ENCODE data around the gene CALHM4.

DNA sequence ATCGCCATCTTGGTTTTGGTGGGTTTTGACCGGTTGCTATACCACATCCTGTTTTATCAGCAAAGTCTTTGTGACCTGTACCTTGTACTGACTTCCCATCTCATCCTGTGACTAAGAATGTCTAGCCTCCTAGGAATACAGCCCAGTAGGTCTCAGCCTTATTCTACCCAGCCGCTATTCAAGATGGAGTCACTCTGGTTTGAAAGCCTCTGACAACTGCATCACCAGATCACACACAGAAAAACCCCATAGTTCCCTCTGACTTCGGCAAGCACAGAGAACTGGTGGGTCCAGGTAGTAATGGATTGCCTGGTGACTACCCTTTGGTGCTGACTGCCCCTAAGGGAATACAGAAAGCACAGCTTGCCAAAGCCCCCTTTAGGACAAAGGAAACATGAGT lies 52.4 kb downstream of the CALHM4 start:
- TF ChIP-seq NFYB (CRISPR knock-in tag; IDR thresholded peaks at IDR 0.05) (no peak), NKX3-1 (CRISPR knock-in tag; IDR thresholded peaks at IDR 0.05) (no peak), MTA1 (CRISPR knock-in tag; IDR thresholded peaks at IDR 0.05; ENCODE audit: borderline replicate concordance) (no peak), POLR2AphosphoS2 (IDR thresholded peaks at IDR 0.05; ENCODE audit: low read depth, low read length) (no peak), ZNF556 (CRISPR knock-in tag; IDR thresholded peaks at IDR 0.05; ENCODE audit: borderline replicate concordance) (no peak), NR3C1 (CRISPR knock-in tag; IDR thresholded peaks at IDR 0.05) (no peak), ZNF205 (CRISPR knock-in tag; IDR thresholded peaks at IDR 0.05) (no peak), MAFK (conservative IDR thresholded peaks at IDR 0.05 in 1 of 2, IDR thresholded peaks at IDR 0.05 in 1 of 2; ENCODE audit: low read length in 2 of 2) (no peak)
- TF ChIP-seq, protein P1, sequence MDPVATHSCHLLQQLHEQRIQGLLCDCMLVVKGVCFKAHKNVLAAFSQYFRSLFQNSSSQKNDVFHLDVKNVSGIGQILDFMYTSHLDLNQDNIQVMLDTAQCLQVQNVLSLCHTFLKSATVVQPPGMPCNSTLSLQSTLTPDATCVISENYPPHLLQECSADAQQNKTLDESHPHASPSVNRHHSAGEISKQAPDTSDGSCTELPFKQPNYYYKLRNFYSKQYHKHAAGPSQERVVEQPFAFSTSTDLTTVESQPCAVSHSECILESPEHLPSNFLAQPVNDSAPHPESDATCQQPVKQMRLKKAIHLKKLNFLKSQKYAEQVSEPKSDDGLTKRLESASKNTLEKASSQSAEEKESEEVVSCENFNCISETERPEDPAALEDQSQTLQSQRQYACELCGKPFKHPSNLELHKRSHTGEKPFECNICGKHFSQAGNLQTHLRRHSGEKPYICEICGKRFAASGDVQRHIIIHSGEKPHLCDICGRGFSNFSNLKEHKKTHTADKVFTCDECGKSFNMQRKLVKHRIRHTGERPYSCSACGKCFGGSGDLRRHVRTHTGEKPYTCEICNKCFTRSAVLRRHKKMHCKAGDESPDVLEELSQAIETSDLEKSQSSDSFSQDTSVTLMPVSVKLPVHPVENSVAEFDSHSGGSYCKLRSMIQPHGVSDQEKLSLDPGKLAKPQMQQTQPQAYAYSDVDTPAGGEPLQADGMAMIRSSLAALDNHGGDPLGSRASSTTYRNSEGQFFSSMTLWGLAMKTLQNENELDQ (CRISPR knock-in tag; IDR thresholded peaks at IDR 0.05; ENCODE audit: borderline replicate concordance): no peak
- TF ChIP-seq, protein P2, sequence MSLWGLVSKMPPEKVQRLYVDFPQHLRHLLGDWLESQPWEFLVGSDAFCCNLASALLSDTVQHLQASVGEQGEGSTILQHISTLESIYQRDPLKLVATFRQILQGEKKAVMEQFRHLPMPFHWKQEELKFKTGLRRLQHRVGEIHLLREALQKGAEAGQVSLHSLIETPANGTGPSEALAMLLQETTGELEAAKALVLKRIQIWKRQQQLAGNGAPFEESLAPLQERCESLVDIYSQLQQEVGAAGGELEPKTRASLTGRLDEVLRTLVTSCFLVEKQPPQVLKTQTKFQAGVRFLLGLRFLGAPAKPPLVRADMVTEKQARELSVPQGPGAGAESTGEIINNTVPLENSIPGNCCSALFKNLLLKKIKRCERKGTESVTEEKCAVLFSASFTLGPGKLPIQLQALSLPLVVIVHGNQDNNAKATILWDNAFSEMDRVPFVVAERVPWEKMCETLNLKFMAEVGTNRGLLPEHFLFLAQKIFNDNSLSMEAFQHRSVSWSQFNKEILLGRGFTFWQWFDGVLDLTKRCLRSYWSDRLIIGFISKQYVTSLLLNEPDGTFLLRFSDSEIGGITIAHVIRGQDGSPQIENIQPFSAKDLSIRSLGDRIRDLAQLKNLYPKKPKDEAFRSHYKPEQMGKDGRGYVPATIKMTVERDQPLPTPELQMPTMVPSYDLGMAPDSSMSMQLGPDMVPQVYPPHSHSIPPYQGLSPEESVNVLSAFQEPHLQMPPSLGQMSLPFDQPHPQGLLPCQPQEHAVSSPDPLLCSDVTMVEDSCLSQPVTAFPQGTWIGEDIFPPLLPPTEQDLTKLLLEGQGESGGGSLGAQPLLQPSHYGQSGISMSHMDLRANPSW (CRISPR knock-in tag; IDR thresholded peaks at IDR 0.05; ENCODE audit: borderline replicate concordance): no peak
